AML-193 (cell line): Measurements from ENCODE around the gene MAGEB3.
"Not testable (repeated sequence)": the region's sequence is repeated elsewhere in the genome, so short reads cannot be mapped to it uniquely, and the experiment has no call there.

Experiments
- DNase-seq, 2 experiments: peaks; one replicate each; lab custom pipeline; 2025; lab: John Stamatoyannopoulos, UW

MAGEB3 gene

GRCh38 chrX:30230395-30230794 is at the start of gene MAGEB3:
Gene MAGEB3 (plus strand): TSS chrX:30230657. CDS start chrX:30235925, 5,268 bp downstream.
- no peak for DNase-seq

GRCh38 chrX:30181353-30181752 is 49.1 kb upstream of the MAGEB3 start:
- DNase-seq: no peak

- no peak for DNase-seq
These were observed 46.9 kb upstream of the MAGEB3 start for GRCh38 chrX:30183554-30183953.

- no peak for DNase-seq
These were observed 40.0 kb upstream of the MAGEB3 start for GRCh38 chrX:30190426-30190825.

- DNase-seq: not testable (repeated sequence)
These were observed 36.5 kb upstream of the MAGEB3 start for GRCh38 chrX:30193910-30194309.

- DNase-seq: no peak
These were observed 34.1 kb upstream of the MAGEB3 start for GRCh38 chrX:30196322-30196721.

- DNase-seq: no peak
These were observed 18.3 kb upstream of the MAGEB3 start for GRCh38 chrX:30212172-30212571.

GRCh38 chrX:30215357-30215843 is 15.1 kb upstream of the MAGEB3 start, which contains the start of gene MAGEB2:
Gene MAGEB2 (plus strand): TSS chrX:30215563. CDS start chrX:30218581, 3,018 bp downstream.
- DNase-seq: no peak

GRCh38 chrX:30217465-30217864 is 13.0 kb upstream of the MAGEB3 start:
- DNase-seq: no peak

- no peak for DNase-seq
These were observed 11.1 kb upstream of the MAGEB3 start for GRCh38 chrX:30219372-30219771.

GRCh38 chrX:30220661-30221060 is 9.8 kb upstream of the MAGEB3 start:
- DNase-seq: no peak

- no peak for DNase-seq
These were observed 5.9 kb upstream of the MAGEB3 start for GRCh38 chrX:30224536-30224935.

GRCh38 chrX:30228526-30228925 is 1.9 kb upstream of the MAGEB3 start:
- DNase-seq: no peak

- DNase-seq: no peak
These were observed 11.4 kb downstream of the MAGEB3 start, which contains the start of gene MAGEB4 for GRCh38 chrX:30241724-30242415. Gene MAGEB4 (plus strand): TSS chrX:30242000. CDS start chrX:30242136, 136 bp downstream.

GRCh38 chrX:30246769-30247489 is 16.5 kb downstream of the MAGEB3 start, which contains the start of gene MAGEB1:
Gene MAGEB1 (plus strand): TSS chrX:30247146. CDS start chrX:30250494, 3,348 bp downstream.
- DNase-seq: no peak

GRCh38 chrX:30248854-30249253 is 18.4 kb downstream of the MAGEB3 start:
- DNase-seq: no peak

GRCh38 chrX:30253257-30253656 is 22.8 kb downstream of the MAGEB3 start:
- no peak for DNase-seq

- DNase-seq: no peak
These were observed 29.5 kb downstream of the MAGEB3 start for GRCh38 chrX:30259927-30260326.

- no peak for DNase-seq
These were observed 30.6 kb downstream of the MAGEB3 start for GRCh38 chrX:30261012-30261411.

- DNase-seq: no peak
These were observed 32.3 kb downstream of the MAGEB3 start for GRCh38 chrX:30262763-30263162.

GRCh38 chrX:30270639-30271038 is 40.2 kb downstream of the MAGEB3 start:
- no peak for DNase-seq

- no peak for DNase-seq
These were observed 45.0 kb downstream of the MAGEB3 start for GRCh38 chrX:30275498-30275897.

GRCh38 chrX:30278365-30278764 is 47.9 kb downstream of the MAGEB3 start:
- no peak for DNase-seq
